Neuronal stem cell (in vitro differentiated cells): ENCODE results near the gene THAP12. TPM values are rescaled to one million over a fixed set of nuclear protein-coding genes. Genes with fewer than 3 reads are reported as not detected.

Experiments used
- DNase-seq: peaks from one replicate; pipeline ENCODE4 v3.0.0-alpha.2; 2013; ENCODE audit warnings: low spot score
- H2AFZ ChIP-seq: one replicate; pipeline ENCODE4 v1.6.1; 2013; ENCODE audit warnings: mild to moderate bottlenecking, low read length, inconsistent platforms
- H2AK5ac ChIP-seq: 2 replicates; pipeline ENCODE4 v1.6.1; 2013; ENCODE audit warnings: low read depth, mild to moderate bottlenecking, inconsistent platforms, low read length, moderate library complexity, mixed read lengths
- H2BK120ac ChIP-seq: 2 replicates; pipeline ENCODE4 v1.6.1; 2013; ENCODE audit warnings: low read depth, mild to moderate bottlenecking, inconsistent platforms, low read length, moderate library complexity, mixed read lengths
- H2BK12ac ChIP-seq: one replicate; pipeline ENCODE4 v1.6.1; 2013; ENCODE audit warnings: low read length, inconsistent platforms
- H2BK15ac ChIP-seq: 2 replicates; pipeline ENCODE4 v1.6.1; 2013; ENCODE audit warnings: mild to moderate bottlenecking, low read length, inconsistent platforms, mixed read lengths
- H2BK5ac ChIP-seq: one replicate; pipeline ENCODE4 v1.6.1; 2013; ENCODE audit warnings: inconsistent platforms, mild to moderate bottlenecking, low read length, moderate library complexity
- H3K14ac ChIP-seq: one replicate; pipeline ENCODE4 v1.6.1; 2013; ENCODE audit warnings: low read length, inconsistent platforms
- H3K18ac ChIP-seq: 2 replicates; pipeline ENCODE4 v1.6.1; 2013; ENCODE audit warnings: low read length, inconsistent platforms
- H3K23ac ChIP-seq: 2 replicates; pipeline ENCODE4 v1.6.1; 2013; ENCODE audit warnings: low read depth, mild to moderate bottlenecking, mixed read lengths, low read length, inconsistent platforms; ENCODE audit not compliant: poor library complexity
- H3K27ac ChIP-seq: replicated peaks from 3 replicates; pipeline ENCODE4 v1.5.1; 2013; ENCODE audit warnings: low read length, inconsistent platforms
- H3K27me3 ChIP-seq, 3 experiments: 2 replicates each; pipeline ENCODE4 v1.6.1; 2013; ENCODE audit warnings: low read length in 3 of 3, mild to moderate bottlenecking in 2 of 3, inconsistent platforms in 1 of 3, low read depth in 1 of 3, mixed read lengths in 1 of 3, moderate library complexity in 1 of 3; ENCODE audit not compliant: control insufficient read depth in 3 of 3, insufficient read depth in 3 of 3
- H3K36me3 ChIP-seq, 2 donors: replicated peaks in 1 of 2; 2 replicates each; pipeline ENCODE4 v1.6.1; 2013; ENCODE audit warnings: low read length in 2 of 2; ENCODE audit not compliant: control insufficient read depth in 2 of 2, insufficient read depth in 2 of 2
- H3K4ac ChIP-seq: 2 replicates; pipeline ENCODE4 v1.6.1; 2013; ENCODE audit warnings: inconsistent platforms, mild to moderate bottlenecking, low read length, moderate library complexity
- H3K4me1 ChIP-seq, 2 donors: 1 replicate in 1 of 2; 2 replicates in 1 of 2; pipeline ENCODE4 v1.6.1; 2013; ENCODE audit warnings: low read length in 2 of 2, low read depth in 1 of 2; ENCODE audit not compliant: control insufficient read depth in 2 of 2, insufficient read depth in 1 of 2
- H3K4me2 ChIP-seq: one replicate; pipeline ENCODE4 v1.6.1; 2013; ENCODE audit warnings: mild to moderate bottlenecking, low read length, inconsistent platforms; ENCODE audit not compliant: insufficient read depth, poor library complexity, severe bottlenecking
- H3K4me3 ChIP-seq, 2 donors: 2 replicates each; pipeline ENCODE4 v1.5.1; 2013; ENCODE audit warnings: low read length in 2 of 2, mild to moderate bottlenecking in 2 of 2, inconsistent platforms in 1 of 2, moderate library complexity in 1 of 2
- H3K79me1 ChIP-seq: one replicate; pipeline ENCODE4 v1.6.1; 2013; ENCODE audit warnings: low read depth, mild to moderate bottlenecking, inconsistent platforms, low read length, moderate library complexity
- H3K9ac ChIP-seq: one replicate; pipeline ENCODE4 v1.6.1; 2013; ENCODE audit warnings: mild to moderate bottlenecking, low read depth, low read length, inconsistent platforms; ENCODE audit not compliant: poor library complexity
- H3K9me3 ChIP-seq, 2 donors: replicated peaks in 1 of 2; 2 replicates each; pipeline versions ENCODE3 to v1.6.1; 2013; ENCODE audit warnings: low read length in 2 of 2, mild to moderate bottlenecking in 2 of 2, inconsistent platforms in 1 of 2, low read depth in 1 of 2, mixed read lengths in 1 of 2, moderate library complexity in 1 of 2; ENCODE audit not compliant: control insufficient read depth in 2 of 2, insufficient read depth in 1 of 2
- H4K8ac ChIP-seq: one replicate; pipeline ENCODE4 v1.6.1; 2013; ENCODE audit warnings: low read depth, mild to moderate bottlenecking, inconsistent platforms, low read length, moderate library complexity
- H4K91ac ChIP-seq: one replicate; pipeline ENCODE4 v1.6.1; 2013; ENCODE audit warnings: low read length, low read depth, mild to moderate bottlenecking, inconsistent platforms; ENCODE audit not compliant: poor library complexity
- WGBS, 2 donors: extraction: QIAGEN DNeasy Blood & Tissue Kit; methylation state at CpG; one replicate each; pipeline ENCODE4 v1.1.7; 2013; ENCODE audit warnings: missing lambda C conversion rate in 2 of 2, mixed read lengths in 1 of 2; ENCODE audit not compliant: insufficient read length in 2 of 2, insufficient replicate concordance in 1 of 2; ENCODE audit errors: extremely low coverage in 2 of 2; 5-methylcytosine and 5-hydroxymethylcytosine counted together
- small RNA-seq: library from polyadenylated mRNA; stranded (forward); fragments of <200 nt; extraction: miRNeasy Mini kit (QIAGEN cat#:217004); gene quantifications from one replicate; pipeline ENCODE3, GENCODE V24; 2013; ENCODE audit not compliant: insufficient read depth

Gene THAP12

DNA sequence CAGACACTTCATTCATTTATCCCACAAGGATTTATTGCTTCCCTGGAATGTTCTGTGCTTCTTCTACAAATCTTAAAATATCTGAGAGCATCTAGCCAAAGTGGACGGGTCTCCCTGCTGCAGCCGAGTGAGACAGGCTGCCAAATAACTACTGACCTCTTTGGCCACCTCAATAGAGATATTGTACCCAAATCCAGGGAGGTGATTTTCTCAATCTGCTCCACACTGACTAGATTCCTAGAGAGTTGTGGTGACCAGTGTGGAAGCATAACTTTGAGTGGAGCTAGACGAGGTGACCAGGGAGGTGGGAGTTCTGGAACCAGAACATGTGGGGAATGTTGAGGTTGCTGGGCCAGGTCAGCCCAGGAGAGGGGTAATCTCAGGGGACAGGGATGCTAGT, 77.5 kb downstream of the THAP12 start:
- Histone ChIP-seq H3K27ac (no peak overlapping the region), H3K9me3 (no peaks in the 10 kb centered on the region), H4K91ac (no peak overlapping the region), H2BK15ac (no peak overlapping the region), H3K4me1 (peaks cover 0 to 4% of the 10 kb centered on the region in 2 donors), H3K14ac (no peak overlapping the region), H2AFZ (no peak overlapping the region), H3K36me3 (no peaks in the 10 kb centered on the region), H3K23ac (no peak overlapping the region), H4K8ac (no peak overlapping the region), H3K9ac (no peak overlapping the region), H3K18ac (no peak overlapping the region), H2AK5ac (no peak overlapping the region), H3K4me3 (no peak overlapping the region), H3K4ac (no peak overlapping the region), H2BK12ac (no peak overlapping the region), H2BK5ac (no peak overlapping the region), H3K79me1 (no peaks in the 10 kb centered on the region), H3K27me3 (peaks cover 0 to 10% (median 0%) of the 10 kb centered on the region in 3 experiments), H3K4me2 (no peak overlapping the region), H2BK120ac (no peak overlapping the region)
- no CpG with 5 or more reads among the region's 3 CpGs for WGBS, 2 donors
- DNase-seq: no peak

DNA sequence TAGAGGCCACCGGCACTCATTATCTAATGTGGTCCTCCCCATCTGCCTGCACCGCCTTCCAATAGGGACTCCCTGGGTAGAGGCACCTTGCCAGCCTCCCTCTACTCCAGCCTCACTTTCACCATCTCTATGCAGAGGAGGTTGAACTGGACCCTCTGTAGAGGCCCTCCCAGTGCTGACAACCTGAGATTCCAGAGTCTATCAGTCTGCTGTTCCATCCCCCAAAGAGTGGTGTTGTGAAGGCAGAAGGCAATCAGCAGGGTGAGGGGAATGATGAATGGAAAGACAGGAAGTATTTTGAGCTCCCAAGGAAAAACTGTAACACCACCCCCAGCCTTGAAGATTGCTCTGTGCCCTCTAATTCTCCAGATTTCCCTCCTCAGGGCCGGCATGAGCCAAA, 77.9 kb downstream of the THAP12 start:
- Histone ChIP-seq H2BK5ac (no peak overlapping the region), H3K4me2 (no peak overlapping the region), H3K9me3 (no peaks in the 10 kb centered on the region)

More for the DNA sequence above, 77.9 kb downstream of the THAP12 start:
- no peak overlapping the region for H3K23ac ChIP-seq
- no peak overlapping the region for H2BK12ac ChIP-seq
- H3K14ac ChIP-seq: no peak overlapping the region
- H3K27ac ChIP-seq: no peak overlapping the region
- H4K91ac ChIP-seq: no peak overlapping the region
- H3K18ac ChIP-seq: no peak overlapping the region
- WGBS, 2 donors: no CpG with 5 or more reads among the region's 3 CpGs
- no peak for DNase-seq
- H2BK120ac ChIP-seq: no peak overlapping the region
- peaks cover 0 to under 1% of the 10 kb centered on the region in 2 donors for H3K4me1 ChIP-seq
- H3K4me3 ChIP-seq: no peak overlapping the region
- no peaks in the 10 kb centered on the region for H3K79me1 ChIP-seq
- no peak overlapping the region for H3K4ac ChIP-seq
- no peak overlapping the region for H2BK15ac ChIP-seq
- H3K9ac ChIP-seq: no peak overlapping the region
- no peaks in the 10 kb centered on the region for H3K36me3 ChIP-seq
- H3K27me3 ChIP-seq: peaks cover 0 to 14% (median 0%) of the 10 kb centered on the region in 3 experiments
- H2AFZ ChIP-seq: no peak overlapping the region
- no peak overlapping the region for H2AK5ac ChIP-seq
- no peak overlapping the region for H4K8ac ChIP-seq

Small RNA genes lying within 50 kb of the gene (small RNA-seq; reads per million reads assigned to genes)
- not detected for gene RF00019
